ENCODE measurements around the gene METTL15. TPM values are rescaled to one million over a fixed set of nuclear protein-coding genes. Genes with fewer than 3 reads are reported as not detected.
"Not testable (repeated sequence)": the region's sequence is repeated elsewhere in the genome, so short reads cannot be mapped to it uniquely, and the experiment has no call there.

METTL15 gene
- total and polyA plus RNA-seq, 8 donors, result 3.0 to 8.2 (median 5.5) TPM

- FAIRE-seq (no peak), DNase-seq (no peak), ATAC-seq (no peak)
- intact Hi-C loops (cut with DNase I), result no loop called here
- no peaks in the 10 kb centered on the region for H3K9me3 ChIP-seq
- no peak overlapping the region for H3K27ac ChIP-seq
- H3K27me3 ChIP-seq, result no peaks in the 10 kb centered on the region
- H3K4me3 ChIP-seq, result no peak overlapping the region
- no peaks in the 10 kb centered on the region for H3K4me1 ChIP-seq
- H3K36me3 ChIP-seq, result no peaks in the 10 kb centered on the region
- TF ChIP-seq, protein P1, sequence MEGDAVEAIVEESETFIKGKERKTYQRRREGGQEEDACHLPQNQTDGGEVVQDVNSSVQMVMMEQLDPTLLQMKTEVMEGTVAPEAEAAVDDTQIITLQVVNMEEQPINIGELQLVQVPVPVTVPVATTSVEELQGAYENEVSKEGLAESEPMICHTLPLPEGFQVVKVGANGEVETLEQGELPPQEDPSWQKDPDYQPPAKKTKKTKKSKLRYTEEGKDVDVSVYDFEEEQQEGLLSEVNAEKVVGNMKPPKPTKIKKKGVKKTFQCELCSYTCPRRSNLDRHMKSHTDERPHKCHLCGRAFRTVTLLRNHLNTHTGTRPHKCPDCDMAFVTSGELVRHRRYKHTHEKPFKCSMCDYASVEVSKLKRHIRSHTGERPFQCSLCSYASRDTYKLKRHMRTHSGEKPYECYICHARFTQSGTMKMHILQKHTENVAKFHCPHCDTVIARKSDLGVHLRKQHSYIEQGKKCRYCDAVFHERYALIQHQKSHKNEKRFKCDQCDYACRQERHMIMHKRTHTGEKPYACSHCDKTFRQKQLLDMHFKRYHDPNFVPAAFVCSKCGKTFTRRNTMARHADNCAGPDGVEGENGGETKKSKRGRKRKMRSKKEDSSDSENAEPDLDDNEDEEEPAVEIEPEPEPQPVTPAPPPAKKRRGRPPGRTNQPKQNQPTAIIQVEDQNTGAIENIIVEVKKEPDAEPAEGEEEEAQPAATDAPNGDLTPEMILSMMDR (IDR thresholded peaks at IDR 0.05), result no peak
Observed at GRCh38 chr11:28323621-28324020, 215.4 kb downstream of the METTL15 start.

- DNase-seq; H3K9me3 ChIP-seq; FAIRE-seq; H3K4me1 ChIP-seq; H3K27me3 ChIP-seq; H3K36me3 ChIP-seq; ATAC-seq; H3K4me3 ChIP-seq; H3K27ac ChIP-seq; intact Hi-C loops (cut with DNase I): not testable (repeated sequence)
- 97 to 99% methylated on average over 3 to 4 of the region's 4 CpGs for WGBS, 2 donors
Observed at GRCh38 chr11:28332393-28332792, 224.2 kb downstream of the METTL15 start.

- Histone ChIP-seq H3K27me3 (no peaks in the 10 kb centered on the region), H3K4me3 (no peak overlapping the region), H3K4me1 (no peaks in the 10 kb centered on the region), H3K36me3 (no peaks in the 10 kb centered on the region), H3K27ac (no peak overlapping the region), H3K9me3 (no peaks in the 10 kb centered on the region)
- ATAC-seq, result no peak
- intact Hi-C loops (cut with DNase I), result no loop called here
- DNase-seq, result no peak
- TF ChIP-seq, protein P1 (IDR thresholded peaks at IDR 0.05), result no peak
- no peak for FAIRE-seq
Observed at GRCh38 chr11:28337701-28338100, 229.5 kb downstream of the METTL15 start.

DNA sequence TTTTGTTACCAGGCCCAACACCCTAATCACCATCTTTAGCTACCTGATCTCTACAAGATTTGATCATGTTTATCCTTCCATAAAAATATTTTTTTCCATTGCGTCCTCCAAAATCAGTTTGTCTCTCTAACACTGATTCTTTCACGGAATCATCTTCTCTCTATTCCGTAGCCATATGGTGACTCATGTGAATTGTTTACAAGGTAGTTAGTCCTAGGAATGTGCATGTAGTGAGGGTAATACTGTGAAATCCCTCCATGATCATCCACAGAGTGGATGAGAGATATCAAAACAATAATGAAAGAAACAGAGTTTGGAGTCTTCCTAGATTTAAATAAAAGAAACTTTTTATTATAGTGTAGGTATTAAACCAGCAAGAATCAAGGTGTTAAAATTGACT lies 230.2 kb downstream of the METTL15 start:
- no peak overlapping the region for H3K4me3 ChIP-seq
- intact Hi-C loops (cut with DNase I), result no loop called here
- no peaks in the 10 kb centered on the region for H3K27me3 ChIP-seq
- ATAC-seq (no peak), DNase-seq (no peak), FAIRE-seq (no peak)
- WGBS, 2 donors, result 91 to 96% methylated on average over 3 of the region's 3 CpGs
- H3K36me3 ChIP-seq, result no peaks in the 10 kb centered on the region
- TF ChIP-seq, protein P1 (IDR thresholded peaks at IDR 0.05), result no peak
- H3K4me1 ChIP-seq, result no peaks in the 10 kb centered on the region
- no peak overlapping the region for H3K27ac ChIP-seq
- H3K9me3 ChIP-seq, result no peaks in the 10 kb centered on the region

DNA sequence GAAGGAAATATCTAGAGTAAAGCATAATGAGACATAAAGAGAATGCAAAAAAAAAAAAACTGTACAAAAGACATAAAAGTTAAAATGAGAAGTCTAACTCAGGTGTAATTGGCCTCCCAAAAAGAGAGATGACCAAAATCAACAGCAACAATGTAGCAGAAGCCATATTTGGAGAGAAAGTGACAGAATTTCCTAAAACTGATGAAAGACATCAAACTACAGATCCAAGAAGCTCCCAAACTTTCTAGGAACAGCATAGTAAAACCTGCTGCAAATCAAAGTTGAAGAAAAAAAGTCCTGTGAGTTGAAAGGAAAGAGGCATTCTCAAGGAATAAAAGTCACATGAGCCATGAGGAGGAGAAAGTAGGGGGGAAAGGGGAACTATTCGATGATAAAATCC lies 231.3 kb downstream of the METTL15 start:
- DNase-seq (no peak), ATAC-seq (no peak), FAIRE-seq (no peak)
- no peaks in the 10 kb centered on the region for H3K9me3 ChIP-seq
- H3K27ac ChIP-seq, result no peak overlapping the region
- no peak overlapping the region for H3K4me3 ChIP-seq
- whole genome bisulfite sequencing, 2 donors, result 93 to 97% methylated on average over 1 of the region's 1 CpG
- no peaks in the 10 kb centered on the region for H3K36me3 ChIP-seq
- TF ChIP-seq, protein P1 (IDR thresholded peaks at IDR 0.05), result no peak
- no peaks in the 10 kb centered on the region for H3K27me3 ChIP-seq
- intact Hi-C loops (cut with DNase I), result no loop called here
- H3K4me1 ChIP-seq, result no peaks in the 10 kb centered on the region

DNA sequence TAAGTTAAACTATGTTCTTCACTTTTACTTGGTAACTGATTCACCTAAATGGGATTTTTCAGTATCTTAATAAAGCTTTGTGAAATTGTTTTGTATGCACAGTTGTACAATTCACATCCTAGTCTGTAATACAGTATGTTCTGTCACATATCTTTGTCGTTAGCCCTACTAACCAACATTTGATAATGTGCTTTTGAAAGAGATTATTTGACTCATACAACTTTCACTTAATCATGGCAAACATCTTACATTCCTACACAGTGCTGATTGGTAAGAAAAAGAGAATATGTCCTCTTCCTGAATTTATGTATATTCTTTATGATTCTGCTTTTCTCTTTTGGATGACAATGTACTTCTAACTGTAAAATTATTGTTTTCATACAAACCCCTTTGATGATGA lies 234.5 kb downstream of the METTL15 start:
- no peak overlapping the region for H3K27ac ChIP-seq
- intact Hi-C loops (cut with DNase I), result no loop called here
- WGBS, 2 donors, result 14 to 36% methylated on average over 1 of the region's 1 CpG

More for the DNA sequence above, 234.5 kb downstream of the METTL15 start:
- DNase-seq (no peak), ATAC-seq (peak in 1 of 4 donors; percentile 41), FAIRE-seq (no peak)
- Histone ChIP-seq H3K4me3 (no peak overlapping the region), H3K36me3 (no peaks in the 10 kb centered on the region), H3K9me3 (no peaks in the 10 kb centered on the region), H3K4me1 (no peaks in the 10 kb centered on the region), H3K27me3 (no peaks in the 10 kb centered on the region)
- TF ChIP-seq, protein P1 (IDR thresholded peaks at IDR 0.05), result no peak

All from pancreas (tissue), 10 donors.